ENCODE results near the gene MGLL.

MGLL gene

DNA sequence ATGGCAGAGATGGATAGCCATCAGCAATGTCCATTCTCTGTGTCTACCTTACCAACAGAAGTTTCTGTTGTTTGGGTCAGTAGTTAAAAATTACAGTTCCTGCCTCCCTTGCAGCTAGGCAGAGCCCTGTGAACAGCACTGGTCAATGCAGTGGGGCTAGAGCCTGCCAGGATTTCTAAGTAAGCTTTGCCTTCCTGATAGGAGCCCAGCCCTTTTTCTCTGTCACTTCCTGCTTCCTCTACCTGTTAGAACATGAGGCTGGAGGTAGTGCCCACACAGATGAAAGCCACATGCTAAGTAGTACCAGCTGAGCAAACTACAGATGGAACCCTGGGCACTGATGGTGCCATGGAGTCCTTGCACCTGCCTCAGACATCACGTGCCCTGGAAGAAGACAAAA, 45.0 kb downstream of the MGLL start:
- in situ Hi-C loops (cut with HindIII; ENCODE audit: low sequenced_read_pairs), result loop anchor here (5.0 kb wide), 1 partner anchor 45 kb away; no protein-coding TSS in a partner anchor

DNA sequence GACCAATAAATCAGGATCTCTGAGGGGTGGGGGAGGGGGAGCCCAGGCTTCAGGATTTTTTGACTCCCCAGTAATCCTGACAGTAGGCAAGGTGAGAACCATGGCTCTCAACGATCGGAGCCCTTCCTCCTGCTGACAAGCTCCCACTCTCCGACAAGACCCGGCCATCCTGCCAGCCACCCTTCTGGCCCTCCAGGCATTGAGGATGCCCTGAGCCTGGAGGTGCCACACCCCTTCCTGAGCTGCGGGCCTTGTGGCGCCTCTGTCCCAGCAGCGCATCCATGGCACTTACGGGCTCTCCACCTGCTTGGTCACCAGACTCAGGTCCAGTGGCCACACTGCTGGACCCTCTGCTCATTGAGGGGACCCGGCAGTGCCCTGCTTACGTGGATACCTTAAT, 46.0 kb downstream of the MGLL start:
- in situ Hi-C loops (cut with HindIII; ENCODE audit: low sequenced_read_pairs), result loop anchor here (5.0 kb wide), 1 partner anchor 44 kb away; no protein-coding TSS in a partner anchor

DNA sequence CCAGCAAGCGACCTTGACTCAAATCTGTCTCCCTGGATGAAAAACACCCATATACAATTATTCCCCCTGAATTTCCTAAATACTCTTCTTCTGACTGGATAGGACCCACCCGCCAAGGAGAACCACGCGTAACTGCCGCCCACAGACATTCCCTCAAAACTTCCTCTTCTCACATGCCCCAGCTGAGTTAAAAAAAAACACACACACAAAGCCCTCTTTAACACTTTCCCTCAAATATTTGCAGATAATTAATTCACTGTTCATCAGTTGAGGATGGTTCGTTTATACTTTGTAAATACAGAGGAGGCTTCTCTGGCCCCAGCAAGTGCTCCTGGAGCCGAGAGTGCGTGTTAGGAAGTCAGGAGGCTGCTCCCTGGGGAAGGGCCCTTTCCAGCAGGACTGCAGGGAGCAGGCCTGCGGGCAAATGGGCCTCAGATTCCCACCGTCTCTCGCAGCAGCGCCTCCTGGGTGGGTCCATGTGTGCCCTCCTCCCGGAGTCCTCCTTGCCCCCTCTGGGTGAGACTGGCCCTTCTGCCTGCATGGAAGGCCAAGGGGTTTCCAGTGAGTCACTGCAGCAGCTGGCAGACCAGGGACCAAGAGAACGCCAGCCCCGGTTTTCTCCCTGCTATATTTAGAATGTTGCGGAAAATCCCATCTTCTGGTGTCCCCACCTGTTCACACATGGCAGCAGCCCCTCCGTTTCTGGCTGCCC, 46.8 kb downstream of the MGLL start:
- in situ Hi-C loops (cut with HindIII; ENCODE audit: low sequenced_read_pairs), result loop anchor here (5.0 kb wide), 1 partner anchor 43 kb away; no protein-coding TSS in a partner anchor

DNA sequence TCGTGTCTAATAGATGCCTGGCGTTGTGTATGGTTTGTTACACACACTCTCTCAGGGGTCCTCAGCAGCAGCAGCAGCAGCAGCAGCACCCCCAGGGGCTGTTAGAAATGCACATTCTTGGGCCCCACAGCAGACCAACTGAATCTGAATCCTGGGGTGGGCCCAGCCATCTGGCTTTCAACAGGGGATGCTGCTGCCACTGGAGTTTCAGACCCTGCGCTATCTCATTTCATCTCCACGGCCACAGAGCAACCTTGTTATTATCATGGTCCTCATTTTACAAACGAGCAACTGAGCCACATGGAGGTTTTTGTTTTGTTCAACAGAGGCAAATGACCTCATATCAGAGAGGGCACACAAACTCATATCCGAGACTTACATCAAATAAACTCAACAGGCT, 47.7 kb downstream of the MGLL start:
- in situ Hi-C loops (cut with HindIII; ENCODE audit: low sequenced_read_pairs), result loop anchor here (5.0 kb wide), 1 partner anchor 42 kb away; no protein-coding TSS in a partner anchor

DNA sequence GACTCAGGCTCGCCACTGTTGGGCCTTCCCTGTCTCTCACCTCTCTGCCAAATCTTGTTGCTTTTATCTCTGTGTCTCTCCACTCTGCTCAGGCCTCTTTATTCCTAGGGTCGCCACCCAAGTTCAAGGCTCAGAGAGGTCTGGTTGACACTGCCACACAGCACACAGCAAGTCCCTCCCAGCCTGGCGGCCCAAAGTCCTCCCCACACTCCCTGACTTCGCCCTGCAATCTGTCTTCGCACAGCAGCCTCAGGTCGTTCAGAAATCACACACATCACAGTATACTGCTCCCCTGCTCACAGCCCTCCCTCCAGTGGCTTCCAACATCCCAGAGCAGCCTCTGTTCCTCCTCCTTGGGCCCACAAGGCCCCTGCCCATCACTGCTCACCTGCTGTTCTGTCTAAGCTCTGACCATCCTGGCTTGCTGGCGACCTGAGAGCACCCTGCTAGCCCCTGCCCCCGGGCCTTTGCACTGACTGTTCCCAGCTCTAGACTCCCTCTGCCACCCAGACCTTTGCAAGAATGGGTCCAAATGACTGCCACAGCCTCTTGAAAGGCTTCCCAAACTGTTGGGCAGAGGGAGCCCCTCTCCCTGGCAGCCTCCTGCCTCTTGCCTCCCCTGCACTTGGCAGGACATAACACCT, 48.4 kb downstream of the MGLL start:
- in situ Hi-C loops (cut with HindIII; ENCODE audit: low sequenced_read_pairs), result no loop called here

DNA sequence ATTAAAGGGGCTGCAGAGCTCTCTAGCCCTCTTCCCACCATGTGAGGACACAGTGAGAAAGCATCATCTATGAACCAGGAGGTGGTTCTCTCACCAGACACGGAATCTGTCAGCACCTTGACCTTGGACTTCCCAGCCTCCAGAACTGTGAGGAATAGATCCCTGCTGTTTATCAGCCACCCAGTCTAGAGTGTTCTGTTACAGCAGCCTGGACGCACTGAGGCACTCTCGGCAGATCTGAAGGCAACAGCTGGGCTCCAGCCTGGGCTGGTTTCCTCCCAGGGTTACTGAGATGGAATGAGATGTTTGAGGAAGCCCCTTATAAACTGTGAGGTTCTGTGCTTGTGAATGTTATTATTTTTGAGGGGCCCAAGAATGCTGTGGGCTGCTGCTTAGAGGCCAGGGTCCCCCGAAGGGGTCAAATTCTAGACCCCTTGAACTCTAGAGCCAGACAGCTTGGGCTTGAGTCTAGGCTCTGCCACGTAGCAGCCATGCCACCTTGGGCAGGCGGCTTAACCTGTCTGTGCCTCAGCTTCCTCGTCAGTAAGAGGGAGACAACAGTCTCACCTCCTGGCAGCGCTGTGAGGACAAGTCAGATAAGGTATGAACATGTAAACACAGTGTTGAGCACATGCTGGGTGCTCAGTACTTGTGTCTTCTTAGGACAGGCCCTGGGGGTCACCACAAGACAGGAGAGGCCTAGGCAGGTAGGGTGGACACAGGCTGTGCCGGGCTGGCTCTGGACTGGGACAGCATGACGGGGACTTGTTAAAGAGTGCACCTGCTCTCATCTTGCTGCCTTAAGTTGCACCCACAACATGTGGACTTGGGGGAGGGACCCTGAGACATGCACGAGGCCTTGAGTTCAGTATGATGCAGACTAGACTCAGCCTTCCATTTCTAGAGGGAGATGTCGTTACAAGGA, 49.2 kb downstream of the MGLL start:
- in situ Hi-C loops (cut with HindIII; ENCODE audit: low sequenced_read_pairs), result no loop called here

DNA sequence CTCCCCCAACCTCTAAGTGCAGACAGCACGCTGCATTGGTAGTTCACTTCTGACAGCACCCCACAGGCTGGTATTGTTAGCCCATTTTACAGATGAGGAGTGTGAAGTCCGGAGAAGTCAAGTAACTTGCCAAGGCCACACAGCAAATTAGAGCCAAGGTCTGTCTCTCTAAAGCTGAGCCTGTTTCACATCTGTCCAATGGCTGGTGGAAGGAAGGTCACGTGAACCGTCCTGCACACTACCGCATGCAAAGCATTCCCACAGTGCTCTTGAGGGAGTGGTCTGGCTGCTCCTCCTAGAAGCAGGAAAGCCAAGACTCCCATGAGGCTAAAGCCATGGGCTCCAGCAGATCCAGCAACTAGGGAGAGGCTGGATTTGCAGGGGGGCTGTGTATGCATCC, 50.0 kb downstream of the MGLL start:
- in situ Hi-C loops (cut with HindIII; ENCODE audit: low sequenced_read_pairs), result no loop called here

DNA sequence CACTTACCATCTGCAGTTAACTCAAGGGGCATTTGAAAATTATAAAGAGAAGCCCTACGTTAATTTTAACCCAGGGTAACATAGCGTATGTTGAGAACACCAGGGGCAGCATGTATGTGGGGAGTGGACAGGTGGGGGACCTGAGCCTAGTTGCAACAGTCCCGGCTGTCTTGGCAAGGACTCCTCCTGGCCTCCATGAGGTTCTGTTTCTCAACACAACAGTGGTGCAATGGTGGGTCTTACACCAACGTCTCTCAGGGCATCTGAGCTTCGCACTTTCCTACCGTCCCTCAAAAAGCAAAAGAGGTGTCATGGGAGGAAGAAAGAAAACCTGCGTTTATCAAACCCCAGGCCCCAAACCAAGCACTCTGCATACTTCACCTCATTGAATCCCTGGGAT, 50.6 kb downstream of the MGLL start:
- in situ Hi-C loops (cut with HindIII; ENCODE audit: low sequenced_read_pairs), result no loop called here

DNA sequence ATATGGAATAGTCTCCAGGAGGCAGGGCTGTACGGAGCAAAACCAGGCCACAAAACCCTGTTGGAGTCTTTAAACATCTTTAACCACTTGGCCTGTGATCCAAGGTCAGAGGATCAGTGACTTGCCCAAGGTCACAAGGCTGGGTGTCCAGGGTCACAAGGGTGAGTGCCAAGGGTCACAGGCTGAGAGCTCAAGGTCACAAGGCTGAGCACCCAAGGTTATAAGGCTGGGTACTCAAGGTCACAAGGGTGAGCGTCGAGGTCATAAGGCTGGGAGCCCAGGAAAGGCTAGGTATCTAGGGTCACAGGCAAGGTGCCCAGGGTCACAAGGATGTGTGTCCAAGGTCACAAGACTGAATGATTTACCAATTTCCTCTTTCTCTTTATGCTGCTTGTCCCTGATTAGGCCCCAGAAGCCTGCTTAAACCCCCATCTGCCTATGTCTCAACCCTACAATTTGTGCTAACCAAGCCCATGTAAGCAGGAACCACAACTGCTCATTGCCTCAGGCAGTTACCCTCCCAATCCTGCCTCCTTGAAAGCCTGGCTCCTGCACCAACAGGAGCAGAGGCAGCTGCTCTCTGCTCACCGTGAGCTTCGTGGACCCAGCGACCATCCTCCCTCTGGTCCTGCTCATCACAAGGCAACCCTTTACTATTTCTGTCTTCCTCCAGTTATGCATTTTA, 51.5 kb downstream of the MGLL start:
- in situ Hi-C loops (cut with HindIII; ENCODE audit: low sequenced_read_pairs), result no loop called here

DNA sequence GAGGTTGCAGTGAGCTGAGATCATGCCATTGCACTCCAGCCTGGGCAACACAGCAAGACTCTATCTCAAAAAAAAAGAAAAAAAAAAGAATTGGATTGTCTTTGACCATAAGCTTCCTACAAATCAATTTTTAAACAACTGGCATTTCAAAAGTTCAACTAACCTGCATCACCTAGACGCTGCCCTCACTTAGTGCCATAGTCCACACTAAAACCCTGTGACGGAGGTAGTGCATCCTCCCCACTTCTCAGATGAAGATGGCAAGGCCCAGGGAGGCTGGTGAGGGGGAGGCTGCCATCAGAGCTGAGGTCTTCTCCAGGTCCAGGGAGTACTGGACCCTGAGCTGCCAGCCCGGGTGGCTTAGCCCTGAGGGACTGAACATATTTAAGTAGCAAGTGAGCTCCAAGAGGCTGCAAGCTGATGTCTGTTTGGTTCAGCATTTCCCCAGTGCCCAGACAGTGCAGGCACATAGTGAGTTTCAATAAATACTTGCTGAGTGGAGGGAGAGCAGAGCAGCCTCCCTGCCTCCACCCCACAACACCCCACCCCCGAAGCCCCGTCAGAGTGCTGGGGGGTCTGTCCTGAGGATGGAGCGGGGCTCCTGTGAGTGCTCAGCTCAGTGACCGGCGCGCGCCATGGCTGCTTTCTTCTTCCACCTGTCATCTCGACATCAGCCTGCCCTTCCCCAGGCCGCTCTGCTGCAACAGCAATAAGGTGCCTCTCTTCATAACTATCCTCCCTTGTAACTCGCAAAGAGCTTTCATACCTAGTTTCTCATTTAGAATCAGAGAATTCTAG, 52.8 kb downstream of the MGLL start:
- in situ Hi-C loops (cut with HindIII; ENCODE audit: low sequenced_read_pairs), result no loop called here

DNA sequence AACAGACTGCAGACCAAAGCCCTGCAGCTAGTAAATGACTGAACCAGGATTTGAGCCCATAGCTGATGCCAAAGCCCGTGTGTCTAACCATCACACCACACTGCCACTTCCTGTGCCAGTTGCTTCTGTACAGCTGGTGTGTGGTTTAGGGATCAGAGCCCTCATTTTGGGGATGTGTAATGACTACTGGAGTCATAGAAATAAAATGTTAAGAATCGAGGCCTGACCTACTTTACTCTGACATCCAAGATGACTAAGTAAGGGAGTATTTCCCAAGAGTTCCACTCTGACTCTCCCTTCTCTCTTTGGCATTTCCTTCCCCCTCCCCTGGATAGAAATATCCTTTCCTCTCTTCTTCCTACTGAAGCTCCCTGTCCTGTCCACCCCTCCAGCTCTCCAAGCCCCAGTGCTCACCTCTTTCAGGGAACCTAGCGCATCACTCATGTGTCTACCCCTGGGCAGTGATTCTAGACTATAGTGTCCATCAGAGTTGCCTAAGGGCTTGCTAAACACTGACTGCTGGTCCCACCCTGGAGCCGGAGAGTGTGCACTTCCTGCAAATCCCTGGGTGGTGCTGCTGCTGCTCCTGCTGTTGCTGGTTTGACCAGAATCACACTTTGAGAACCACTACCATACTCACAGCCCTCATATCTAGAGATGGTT, 53.8 kb downstream of the MGLL start:
- in situ Hi-C loops (cut with HindIII; ENCODE audit: low sequenced_read_pairs), result no loop called here

DNA sequence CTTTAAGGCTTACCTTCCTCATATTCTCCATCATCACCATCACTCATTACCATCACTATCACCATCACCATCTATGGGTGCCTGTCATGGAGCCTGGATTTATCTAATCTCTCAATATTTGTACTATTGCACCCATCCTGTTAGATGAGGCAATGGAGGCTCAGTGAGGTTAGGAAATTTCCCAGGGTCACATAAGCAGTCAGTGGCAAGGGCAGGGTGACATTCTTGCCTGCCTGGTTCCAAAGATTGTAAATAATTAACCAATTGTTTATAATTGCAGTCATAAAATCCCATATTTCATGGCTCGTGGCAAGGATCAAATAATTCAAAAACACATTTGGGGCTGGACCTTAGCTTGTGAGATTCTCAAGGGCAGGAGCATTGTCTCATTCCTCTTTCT, 55.2 kb downstream of the MGLL start:
- in situ Hi-C loops (cut with HindIII; ENCODE audit: low sequenced_read_pairs), result no loop called here

DNA sequence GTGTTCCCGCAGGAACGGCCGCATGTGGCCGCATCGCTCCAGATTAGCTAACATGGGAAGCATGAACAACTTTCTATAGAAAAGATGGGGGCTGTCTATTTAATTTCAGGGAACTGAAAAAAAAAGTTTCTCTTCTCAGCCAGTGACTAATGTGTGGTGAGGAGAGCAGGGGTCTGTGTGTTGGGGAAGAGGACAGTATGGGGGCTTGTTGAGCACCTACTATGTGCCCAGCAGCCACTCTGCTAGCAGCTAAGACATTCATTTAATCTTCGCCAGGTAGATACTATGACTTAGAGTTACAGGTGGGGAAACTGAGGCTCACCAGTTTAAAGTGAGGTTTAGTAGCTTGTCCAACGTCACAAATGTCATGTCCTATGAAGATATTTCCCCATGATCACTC, 56.6 kb downstream of the MGLL start:
- in situ Hi-C loops (cut with HindIII; ENCODE audit: low sequenced_read_pairs), result no loop called here

DNA sequence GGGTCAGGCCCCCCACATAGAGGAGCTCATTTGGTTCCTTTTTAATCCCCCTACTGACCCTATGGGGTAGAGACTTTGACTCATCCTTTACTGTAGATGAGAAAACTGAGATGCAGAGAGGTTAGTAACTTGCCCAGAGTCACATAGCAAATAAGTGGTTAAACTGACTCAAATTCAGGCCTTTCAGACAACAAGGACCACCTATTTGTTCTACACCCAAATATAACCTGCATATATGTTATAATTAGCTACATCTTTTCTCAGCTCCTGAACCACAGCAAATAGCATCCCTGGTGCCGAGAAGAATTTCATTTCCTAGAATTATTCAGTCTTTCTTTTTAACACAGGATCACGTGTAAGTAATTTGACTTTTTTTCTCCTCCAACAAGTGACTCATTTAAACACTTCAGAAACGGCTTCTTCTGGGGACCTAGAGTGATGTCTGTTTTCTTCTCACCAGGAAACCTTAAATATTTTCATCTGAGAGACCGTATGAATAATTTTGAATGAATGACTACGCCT, 57.4 kb downstream of the MGLL start:
- in situ Hi-C loops (cut with HindIII; ENCODE audit: low sequenced_read_pairs), result no loop called here

DNA sequence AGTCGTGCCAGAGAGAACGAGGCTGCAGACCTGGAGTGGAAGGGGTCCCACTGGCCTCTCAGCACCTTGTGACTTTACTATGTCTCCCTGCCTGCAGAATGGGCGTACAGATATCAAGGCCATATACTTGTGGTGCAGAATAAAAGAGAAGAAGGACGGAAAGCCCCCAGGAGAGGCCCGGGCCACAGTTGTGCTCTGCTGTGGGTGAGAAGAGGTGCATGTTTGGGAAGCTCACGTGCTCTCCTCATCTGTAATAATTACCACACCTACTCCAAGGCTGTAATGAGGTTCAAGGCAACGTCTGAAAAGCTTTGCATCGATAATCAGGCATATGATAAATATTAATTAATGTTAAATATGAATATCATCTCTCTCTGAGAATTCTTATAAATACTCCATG, 58.0 kb downstream of the MGLL start:
- in situ Hi-C loops (cut with HindIII; ENCODE audit: low sequenced_read_pairs), result no loop called here

DNA sequence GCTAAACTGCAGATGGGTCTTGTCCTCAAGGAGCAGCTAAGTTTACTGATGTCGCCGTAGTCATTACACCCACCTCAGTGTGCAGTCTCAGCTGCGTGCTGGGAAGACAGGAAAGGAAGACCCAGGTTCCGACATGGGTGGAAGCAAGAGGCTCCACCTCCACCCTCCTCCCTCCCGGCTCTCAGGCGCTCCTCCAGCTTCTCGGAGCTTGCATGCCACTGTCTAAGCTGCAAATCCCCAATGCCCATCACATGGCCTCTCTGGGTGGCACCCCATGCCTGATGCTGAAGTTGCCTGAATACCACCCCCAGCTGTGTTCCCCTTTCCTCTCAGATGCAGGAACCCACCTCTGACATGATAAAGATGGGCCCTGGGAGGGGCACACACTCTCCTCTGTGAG, 58.5 kb downstream of the MGLL start:
- in situ Hi-C loops (cut with HindIII; ENCODE audit: low sequenced_read_pairs), result no loop called here

DNA sequence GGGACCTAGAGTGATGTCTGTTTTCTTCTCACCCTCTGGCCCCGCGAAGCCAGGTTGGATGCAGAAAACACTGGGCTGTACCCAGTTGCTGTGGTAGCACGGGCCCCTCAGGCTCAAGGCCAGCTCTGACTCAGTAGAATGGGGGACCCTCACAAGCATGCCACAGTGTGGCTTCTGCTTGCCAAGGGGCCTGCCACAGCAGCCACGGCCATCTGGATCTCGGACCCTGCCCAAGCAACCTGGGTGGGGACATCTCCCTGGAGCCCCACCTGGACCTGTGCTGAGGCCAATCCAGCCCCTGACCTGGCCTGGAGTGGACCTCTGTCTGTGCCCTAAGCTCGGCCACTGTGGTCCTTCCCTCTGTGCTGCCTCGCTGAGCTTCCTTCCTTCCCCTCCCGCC, 59.0 kb downstream of the MGLL start:
- in situ Hi-C loops (cut with HindIII; ENCODE audit: low sequenced_read_pairs), result no loop called here

DNA sequence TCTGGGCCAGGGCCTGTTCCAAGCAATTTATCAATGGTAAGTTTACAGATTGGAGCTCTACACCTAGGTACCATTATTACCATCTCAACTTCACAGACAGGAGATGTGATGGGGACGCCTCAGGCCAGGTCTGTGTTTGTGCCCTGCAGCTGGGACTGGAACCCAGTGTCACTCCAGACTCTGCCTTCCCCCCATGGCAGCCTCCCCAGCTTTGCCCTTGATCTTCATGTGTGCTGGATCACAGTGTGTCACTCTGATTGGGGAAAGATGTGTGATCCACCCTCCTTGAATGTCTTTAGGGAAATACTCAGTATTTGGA, 59.6 kb downstream of the MGLL start:
- in situ Hi-C loops (cut with HindIII; ENCODE audit: low sequenced_read_pairs), result no loop called here

DNA sequence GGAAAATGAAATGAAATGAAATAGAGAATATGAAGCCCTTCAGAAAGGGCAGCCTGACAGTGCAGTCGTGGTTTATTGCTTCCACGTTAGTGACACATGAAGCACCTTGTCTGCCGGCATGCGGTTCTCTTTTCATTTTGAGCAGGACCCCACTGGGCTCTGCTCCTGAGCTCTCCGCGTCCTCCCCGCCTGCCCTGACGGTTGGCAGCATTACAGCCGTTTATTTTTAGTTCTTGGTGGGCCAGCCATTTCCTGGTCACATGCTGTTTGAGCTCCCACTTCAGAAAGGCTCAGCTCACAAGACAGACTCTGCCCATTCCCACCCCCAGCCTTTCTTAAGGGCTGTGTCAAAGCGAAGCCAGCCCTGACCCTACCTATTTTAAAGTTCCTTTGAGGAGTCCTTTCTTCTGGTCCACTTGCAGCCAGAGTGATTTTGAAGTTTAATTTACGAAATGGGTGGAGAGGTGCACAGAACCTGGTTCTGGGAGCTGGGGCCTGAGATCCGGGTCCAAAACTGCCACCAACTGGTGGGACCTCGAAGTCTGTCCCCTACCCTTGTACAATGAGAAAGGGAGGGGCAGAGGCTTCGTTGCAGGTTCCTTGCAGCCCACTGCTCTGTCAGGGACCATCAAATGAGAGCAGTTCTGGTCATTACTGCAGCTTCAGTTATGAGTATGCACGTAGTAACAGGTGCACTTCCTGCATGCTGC, 60.1 kb downstream of the MGLL start:
- in situ Hi-C loops (cut with HindIII; ENCODE audit: low sequenced_read_pairs), result no loop called here

Data from endothelial cell of hepatic sinusoid (primary cell).